Spleen (tissue), 11 donors: Measurements from ENCODE around the gene SLC25A26. TPM values are rescaled to one million over a fixed set of nuclear protein-coding genes. Genes with fewer than 3 reads are reported as not detected.

Experiments
- DNase-seq: peaks from one replicate; pipeline ENCODE4 v3.0.0-alpha.2; 2020
- H3K27ac ChIP-seq, 8 donors: fragments of 200-600 bp; sonication (generic) in 7 of 8; 1 replicate in 4 of 8; 2 replicates in 4 of 8; pipeline versions ENCODE4 v1.5.0 to v1.8.0; 2016 to 2021; ENCODE audit warnings: inconsistent platforms in 4 of 8, mild to moderate bottlenecking in 4 of 8, moderate library complexity in 1 of 8
- H3K27me3 ChIP-seq, 7 donors: fragments of 200-600 bp; sonication (generic) in 6 of 7; replicated peaks in 1 of 7; 1 replicate in 4 of 7; 2 replicates in 3 of 7; pipeline versions ENCODE4 v1.5.0 to v1.8.0; 2016 to 2021; ENCODE audit warnings: inconsistent platforms in 3 of 7, mild to moderate bottlenecking in 1 of 7
- H3K36me3 ChIP-seq, 6 donors: fragments of 200-600 bp; sonication (generic) in 5 of 6; 1 replicate in 4 of 6; 2 replicates in 2 of 6; pipeline versions ENCODE4 v1.5.0 to v1.8.0; 2016 to 2021; ENCODE audit warnings: inconsistent platforms in 2 of 6
- H3K4me1 ChIP-seq, 6 donors: fragments of 200-600 bp; sonication (generic) in 5 of 6; 1 replicate in 3 of 6; 2 replicates in 3 of 6; pipeline versions ENCODE4 v1.5.0 to v1.8.0; 2016 to 2021; ENCODE audit warnings: inconsistent platforms in 3 of 6
- H3K4me3 ChIP-seq, 8 donors: fragments of 200-600 bp; sonication (generic) in 7 of 8; 1 replicate in 4 of 8; 2 replicates in 4 of 8; pipeline versions ENCODE4 v1.5.0 to v1.8.0; 2016 to 2021; ENCODE audit warnings: inconsistent platforms in 4 of 8, mild to moderate bottlenecking in 4 of 8, moderate library complexity in 2 of 8
- H3K9me3 ChIP-seq, 8 donors: fragments of 200-600 bp; sonication (generic) in 7 of 8; 1 replicate in 4 of 8; 2 replicates in 4 of 8; pipeline versions ENCODE4 v1.5.0 to v1.8.0; 2016 to 2021; ENCODE audit warnings: inconsistent platforms in 4 of 8
- CTCF ChIP-seq, 11 experiments: fragments of 200-600 bp in 7 of 11; fragments of 450-650 bp in 4 of 11; sonication (generic) in 4 of 11; IDR thresholded peaks in 8 of 11; conservative IDR thresholded peaks in 3 of 11; 1 replicate in 7 of 11; 2 replicates in 4 of 11; pipeline versions ENCODE4 v1.4.0 to v1.8.0; 2016 to 2021; ENCODE audit warnings: antibody characterized with exemption in 11 of 11, inconsistent platforms in 4 of 11, mild to moderate bottlenecking in 1 of 11
- POLR2A ChIP-seq, 3 donors: fragments of 450-650 bp; IDR thresholded peaks; one replicate each; pipeline ENCODE4 v1.5.1; 2017; ENCODE audit warnings: antibody characterized with exemption in 3 of 3, mild to moderate bottlenecking in 1 of 3
- POLR2AphosphoS5 ChIP-seq, 3 donors: sonication (generic); formaldehyde crosslinking; IDR thresholded peaks; one replicate each; pipeline ENCODE4 v1.5.1; 2017; ENCODE audit warnings: antibody characterized with exemption in 3 of 3
- WGBS, 5 donors: extraction: QIAGEN DNeasy Blood & Tissue Kit in 3 of 5; methylation state at CpG; one replicate each; pipeline versions ENCODE4 v1.1.5 to v1.1.7; 2013 to 2018; 5-methylcytosine and 5-hydroxymethylcytosine counted together
- intact Hi-C: fragments of 100-400 bp; cut with DNase I; formaldehyde crosslinking; loops from one replicate; pipeline ENCODE4 v1.15.0; 2023; ENCODE audit warnings: low total_unique reads
- polyA plus RNA-seq, 3 donors: library from polyadenylated mRNA; stranded (reverse); fragments of 200-250 nt; gene quantifications; one replicate each; pipeline ENCODE4 v1.2.1, GENCODE V29; 2013
- total RNA-seq, 7 donors: library from RNA; depleted of rRNA in 3 of 7; stranded (reverse); fragments of >200 nt in 3 of 7; fragmentation: NEBNext Ultra II Directional in 4 of 7; extraction: Animal tissue kit (Norgen Biotek cat#: 25700) in 4 of 7; gene quantifications; one replicate each; pipeline versions ENCODE4 v1.1.0 to v1.2.1, GENCODE V29; 2016 to 2021
- donor health status: healthy with polysubstance abuse.
- donor health status: DM: no; HTN: no; CAD: no; lungs with moderate emphysema.
- donor health status: DM: no; HTN: no; CAD: no.
- donor health status: Bipolar disorder and iron deficiency.
- donor health status: healthy.
- donor health status: DM: no; HTN: no; CAD: no.
- donor health status: DM: yes; HTN: yes; CAD: no.

The SLC25A26 gene
- total and polyA plus RNA-seq, 10 donors = 14.9 to 20.9 (median 16.0) TPM

GRCh38 chr3:66178206-66178605, 42.6 kb upstream of the SLC25A26 start:
- no peak for DNase-seq
- H3K9me3 ChIP-seq = no peaks in the 10 kb centered on the region
- no peaks in the 10 kb centered on the region for H3K36me3 ChIP-seq
- H3K4me1 ChIP-seq = no peaks in the 10 kb centered on the region
- TF ChIP-seq POLR2A (IDR thresholded peaks at IDR 0.05) = no peak
- no peak for TF ChIP-seq POLR2AphosphoS5 (IDR thresholded peaks at IDR 0.05)
- no peak for TF ChIP-seq CTCF (IDR thresholded peaks at IDR 0.05 in 8 of 11, conservative IDR thresholded peaks at IDR 0.05 in 3 of 11)
- intact Hi-C loops = no loop called here
- no peaks in the 10 kb centered on the region for H3K27me3 ChIP-seq
- WGBS, 5 donors = 75 to 90% (median 83%) methylated on average over 6 of the region's 6 CpGs
- H3K4me3 ChIP-seq = no peak overlapping the region
- H3K27ac ChIP-seq = no peak overlapping the region

GRCh38 chr3:66179793-66180192, 41.0 kb upstream of the SLC25A26 start:
- Histone ChIP-seq H3K4me1 (no peaks in the 10 kb centered on the region), H3K27ac (no peak overlapping the region), H3K4me3 (no peak overlapping the region), H3K36me3 (no peaks in the 10 kb centered on the region), H3K9me3 (no peaks in the 10 kb centered on the region), H3K27me3 (no peaks in the 10 kb centered on the region)
- no peak for TF ChIP-seq POLR2AphosphoS5 (IDR thresholded peaks at IDR 0.05)
- TF ChIP-seq CTCF (IDR thresholded peaks at IDR 0.05 in 8 of 11, conservative IDR thresholded peaks at IDR 0.05 in 3 of 11) = no peak
- TF ChIP-seq POLR2A (IDR thresholded peaks at IDR 0.05) = no peak
- DNase-seq = no peak
- intact Hi-C loops = no loop called here
- WGBS, 5 donors = 87 to 95% (median 93%) methylated on average over 2 of the region's 2 CpGs

- no peak for TF ChIP-seq POLR2AphosphoS5 (IDR thresholded peaks at IDR 0.05)
- no peak for TF ChIP-seq CTCF (IDR thresholded peaks at IDR 0.05 in 8 of 11, conservative IDR thresholded peaks at IDR 0.05 in 3 of 11)
- no peak for TF ChIP-seq POLR2A (IDR thresholded peaks at IDR 0.05)
- no peaks in the 10 kb centered on the region for H3K4me1 ChIP-seq
- H3K9me3 ChIP-seq = no peaks in the 10 kb centered on the region
- DNase-seq = no peak
- no peak overlapping the region for H3K4me3 ChIP-seq
- no peaks in the 10 kb centered on the region for H3K27me3 ChIP-seq
- 59 to 87% (median 65%) methylated on average over 6 of the region's 6 CpGs for WGBS, 5 donors
- intact Hi-C loops = no loop called here
- H3K27ac ChIP-seq = no peak overlapping the region
- no peaks in the 10 kb centered on the region for H3K36me3 ChIP-seq
Observed at GRCh38 chr3:66181764-66182163, 39.0 kb upstream of the SLC25A26 start.

GRCh38 chr3:66182246-66182645, 38.6 kb upstream of the SLC25A26 start:
- no peak for DNase-seq
- H3K36me3 ChIP-seq = no peaks in the 10 kb centered on the region
- WGBS, 5 donors = 80 to 89% (median 84%) methylated on average over 6 of the region's 6 CpGs
- intact Hi-C loops = no loop called here
- no peak overlapping the region for H3K27ac ChIP-seq
- H3K4me3 ChIP-seq = no peak overlapping the region
- TF ChIP-seq POLR2A (IDR thresholded peaks at IDR 0.05) (no peak), POLR2AphosphoS5 (IDR thresholded peaks at IDR 0.05) (no peak), CTCF (IDR thresholded peaks at IDR 0.05 in 8 of 11, conservative IDR thresholded peaks at IDR 0.05 in 3 of 11) (no peak)
- no peaks in the 10 kb centered on the region for H3K4me1 ChIP-seq
- no peaks in the 10 kb centered on the region for H3K27me3 ChIP-seq
- H3K9me3 ChIP-seq = no peaks in the 10 kb centered on the region
